ENCODE data around the gene DISC1.

DNA sequence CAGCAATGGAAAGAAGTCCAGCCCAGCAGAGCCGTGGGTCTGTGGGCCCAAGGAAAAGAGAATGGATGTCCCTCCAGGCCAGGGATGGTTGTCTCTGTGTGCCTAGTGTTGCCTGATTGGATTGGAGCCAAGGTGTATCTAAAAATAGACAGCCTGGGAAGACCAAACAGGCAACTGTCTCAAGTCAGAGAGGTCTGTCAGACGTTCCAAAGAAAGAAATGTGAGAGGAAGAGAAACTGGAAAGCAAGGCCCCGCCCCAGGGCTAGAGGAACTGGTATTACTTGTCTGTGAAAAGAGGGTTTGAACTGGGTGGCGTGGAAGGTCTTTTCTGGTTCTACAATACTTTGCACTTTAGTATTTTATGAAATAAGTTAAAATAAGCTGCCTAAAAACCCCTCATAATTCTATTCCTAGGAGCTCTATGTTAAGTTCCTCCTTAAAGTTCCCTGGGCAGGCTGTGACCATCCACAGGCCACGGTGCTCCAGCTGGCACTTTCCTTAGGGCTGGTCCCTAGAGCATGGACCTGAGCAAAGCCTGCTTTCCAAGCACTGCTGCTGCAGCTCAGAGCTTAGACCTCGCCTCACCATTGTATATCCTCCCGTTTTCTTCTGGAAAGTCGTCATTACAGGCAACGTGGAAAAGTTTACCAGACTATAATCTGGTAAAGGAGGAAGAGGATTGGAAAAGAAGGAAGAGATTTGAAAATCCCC is 151.6 kb downstream of the DISC1 start:
- TF ChIP-seq EZH2 (IDR thresholded peaks at IDR 0.05; ENCODE audit: insufficient read depth, poor library complexity, severe bottlenecking) (no peak), EZH2phosphoT487 (IDR thresholded peaks at IDR 0.05; ENCODE audit: insufficient read depth, low read depth) (no peak)

Measured in GM23248 (cell line).